ENCODE measurements around the gene PLPP1. TPM values are rescaled to one million over a fixed set of nuclear protein-coding genes. Genes with fewer than 3 reads are reported as not detected.

The PLPP1 gene
- total and polyA plus RNA-seq, 4 donors: 23.4 to 149 (median 68.7) TPM

- WGBS: 80% methylated on average over 8 of the region's 8 CpGs
- H3K4me1 ChIP-seq (ENCODE audit: control insufficient read depth in 4 of 4, insufficient read depth in 4 of 4, low read length in 3 of 4): no peaks in the 10 kb centered on the region
- no peaks in the 10 kb centered on the region for H3K27me3 ChIP-seq (ENCODE audit: control insufficient read depth in 4 of 4, insufficient read depth in 4 of 4, low read length in 3 of 4)
- H3K9me3 ChIP-seq (ENCODE audit: control insufficient read depth in 4 of 4, low read length in 3 of 4): no peaks in the 10 kb centered on the region
- H3K27ac ChIP-seq (ENCODE audit: low read depth in 1 of 2, low read length in 2 of 2): no peak overlapping the region
- no peak overlapping the region for H3K4me3 ChIP-seq (ENCODE audit: low read depth in 1 of 3, low read length in 3 of 3)
- H3K9ac ChIP-seq (ENCODE audit: low read depth in 1 of 2, low read length in 2 of 2): no peak overlapping the region
- peaks cover 0 to 5% (median 0%) of the 10 kb centered on the region in 4 donors for H3K36me3 ChIP-seq (ENCODE audit: control insufficient read depth in 4 of 4, insufficient read depth in 3 of 4, low read depth in 1 of 4, low read length in 3 of 4)
- no peak for DNase-seq (ENCODE audit: low spot score)
- TF ChIP-seq ATF3 (IDR thresholded peaks at IDR 0.05): no peak
- no peak for TF ChIP-seq HNF4G (IDR thresholded peaks at IDR 0.05)
- no peak for TF ChIP-seq REST (IDR thresholded peaks at IDR 0.05)
- no peak for TF ChIP-seq RXRA (IDR thresholded peaks at IDR 0.05)
- no peak for TF ChIP-seq YY1 (IDR thresholded peaks at IDR 0.05)
- TF ChIP-seq FOXA1 (IDR thresholded peaks at IDR 0.05): no peak
- TF ChIP-seq GABPA (IDR thresholded peaks at IDR 0.05 in 1 of 2, conservative IDR thresholded peaks at IDR 0.05 in 1 of 2): no peak
- TF ChIP-seq EGR1 (IDR thresholded peaks at IDR 0.05; ENCODE audit: low read depth in 2 of 2): no peak
- no peak for TF ChIP-seq TAF1 (conservative IDR thresholded peaks at IDR 0.05)
- TF ChIP-seq RAD21 (IDR thresholded peaks at IDR 0.05): no peak
- no peak for TF ChIP-seq ZBTB33 (IDR thresholded peaks at IDR 0.05)
Measured at GRCh38 chr5:55446640-55447351, 88.0 kb downstream of the PLPP1 start.

GRCh38 chr5:55445791-55446190, 89.0 kb downstream of the PLPP1 start:
- no peak overlapping the region for H3K4me3 ChIP-seq (ENCODE audit: low read depth in 1 of 3, low read length in 3 of 3)
- H3K36me3 ChIP-seq (ENCODE audit: control insufficient read depth in 4 of 4, insufficient read depth in 3 of 4, low read depth in 1 of 4, low read length in 3 of 4): peaks cover 0 to 7% (median 4%) of the 10 kb centered on the region in 4 donors
- H3K4me1 ChIP-seq (ENCODE audit: control insufficient read depth in 4 of 4, insufficient read depth in 4 of 4, low read length in 3 of 4): no peaks in the 10 kb centered on the region
- H3K27ac ChIP-seq (ENCODE audit: low read depth in 1 of 2, low read length in 2 of 2): no peak overlapping the region
- H3K9me3 ChIP-seq (ENCODE audit: control insufficient read depth in 4 of 4, low read length in 3 of 4): no peaks in the 10 kb centered on the region
- H3K27me3 ChIP-seq (ENCODE audit: control insufficient read depth in 4 of 4, insufficient read depth in 4 of 4, low read length in 3 of 4): no peaks in the 10 kb centered on the region
- DNase-seq (ENCODE audit: low spot score): no peak
- TF ChIP-seq RXRA (IDR thresholded peaks at IDR 0.05): no peak
- no peak for TF ChIP-seq JUND (IDR thresholded peaks at IDR 0.05)
- TF ChIP-seq REST (IDR thresholded peaks at IDR 0.05): no peak
- TF ChIP-seq ZBTB33 (IDR thresholded peaks at IDR 0.05): no peak
- 95% methylated on average over 3 of the region's 3 CpGs for WGBS
- H3K9ac ChIP-seq (ENCODE audit: low read depth in 1 of 2, low read length in 2 of 2): no peak overlapping the region
